A673 (cell line): ENCODE measurements around the gene GPC6.

ENCODE experiments used
- EZH2 ChIP-seq: fragments of 200-600 bp; sonication (generic); IDR thresholded peaks from 2 replicates; pipeline ENCODE4 v1.6.1; 2017; ENCODE audit warnings: borderline replicate concordance, low read depth, mild to moderate bottlenecking, mixed read lengths, antibody characterized with exemption, low read length; ENCODE audit not compliant: poor library complexity, severe bottlenecking
- TF ChIP-seq, protein P1 (sequence below): fragments of 300-800, 200-600 bp; sonication (generic); conservative IDR thresholded peaks from 2 replicates; pipeline ENCODE4 v1.5.1; 2017; ENCODE audit warnings: low read depth, mild to moderate bottlenecking, antibody characterized with exemption, low read length, moderate library complexity, mixed read lengths

- TF ChIP-seq, protein P1, sequence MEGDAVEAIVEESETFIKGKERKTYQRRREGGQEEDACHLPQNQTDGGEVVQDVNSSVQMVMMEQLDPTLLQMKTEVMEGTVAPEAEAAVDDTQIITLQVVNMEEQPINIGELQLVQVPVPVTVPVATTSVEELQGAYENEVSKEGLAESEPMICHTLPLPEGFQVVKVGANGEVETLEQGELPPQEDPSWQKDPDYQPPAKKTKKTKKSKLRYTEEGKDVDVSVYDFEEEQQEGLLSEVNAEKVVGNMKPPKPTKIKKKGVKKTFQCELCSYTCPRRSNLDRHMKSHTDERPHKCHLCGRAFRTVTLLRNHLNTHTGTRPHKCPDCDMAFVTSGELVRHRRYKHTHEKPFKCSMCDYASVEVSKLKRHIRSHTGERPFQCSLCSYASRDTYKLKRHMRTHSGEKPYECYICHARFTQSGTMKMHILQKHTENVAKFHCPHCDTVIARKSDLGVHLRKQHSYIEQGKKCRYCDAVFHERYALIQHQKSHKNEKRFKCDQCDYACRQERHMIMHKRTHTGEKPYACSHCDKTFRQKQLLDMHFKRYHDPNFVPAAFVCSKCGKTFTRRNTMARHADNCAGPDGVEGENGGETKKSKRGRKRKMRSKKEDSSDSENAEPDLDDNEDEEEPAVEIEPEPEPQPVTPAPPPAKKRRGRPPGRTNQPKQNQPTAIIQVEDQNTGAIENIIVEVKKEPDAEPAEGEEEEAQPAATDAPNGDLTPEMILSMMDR = no peak
- no peak for TF ChIP-seq EZH2
Observed at GRCh38 chr13:93736909-93737308, 510.3 kb downstream of the GPC6 start.
